NCI-H146 treated with DMSO at 0.1 percent for 48 hours (cell line): ENCODE results near the gene E4F1.

Source experiments
- DNase-seq: peaks from one replicate; lab custom pipeline; 2025; ENCODE audit not compliant: unreplicated experiment; lab: John Stamatoyannopoulos, UW

The E4F1 gene

GRCh38 chr16:2205104-2205966 is 18.1 kb upstream of the E4F1 start, which contains the start of gene MLST8:
Gene MLST8, plus strand, starts transcription at chr16:2205454. Its CDS starts 632 bp downstream, at chr16:2206086.
- DNase-seq = peak; percentile 68

- DNase-seq = no peak
These were observed 17.5 kb upstream of the E4F1 start for GRCh38 chr16:2205967-2206313.

GRCh38 chr16:2206420-2206779 is 17.0 kb upstream of the E4F1 start:
- DNase-seq = no peak

GRCh38 chr16:2206780-2207433 is 16.5 kb upstream of the E4F1 start:
- DNase-seq = no peak

DNA sequence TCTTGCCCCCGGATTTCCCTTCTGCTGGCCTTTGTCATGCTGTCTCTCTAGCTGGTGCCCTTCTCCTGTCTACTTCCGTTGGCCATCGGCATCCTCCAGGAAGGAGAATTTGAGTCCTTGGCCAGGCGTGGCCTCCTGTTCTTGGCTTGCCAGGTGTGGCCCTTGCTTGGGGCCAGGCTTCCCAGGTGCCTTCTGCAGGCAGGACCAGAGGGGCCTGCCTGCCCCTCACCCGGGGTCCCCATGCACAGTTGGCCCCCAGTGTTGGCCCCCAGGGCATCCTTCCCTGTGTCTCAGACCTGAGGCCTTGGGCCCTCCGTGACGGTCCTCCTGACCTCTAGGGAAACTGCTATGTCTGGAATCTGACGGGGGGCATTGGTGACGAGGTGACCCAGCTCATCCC is 15.5 kb upstream of the E4F1 start:
- DNase-seq = no peak

DNA sequence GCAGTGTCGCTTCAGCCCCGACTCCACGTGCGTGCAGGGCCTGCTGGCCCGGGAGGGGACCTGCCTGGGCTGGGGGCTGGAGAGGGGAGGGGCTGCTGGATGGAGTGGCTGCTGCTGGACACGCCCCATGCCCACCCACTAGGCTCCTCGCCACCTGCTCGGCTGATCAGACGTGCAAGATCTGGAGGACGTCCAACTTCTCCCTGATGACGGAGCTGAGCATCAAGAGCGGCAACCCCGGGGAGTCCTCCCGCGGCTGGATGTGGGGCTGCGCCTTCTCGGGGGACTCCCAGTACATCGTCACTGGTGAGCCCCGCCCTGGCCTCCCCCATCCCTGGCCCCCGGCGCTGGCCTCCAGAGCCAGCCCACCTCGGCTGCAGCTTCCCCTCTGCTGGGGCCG is 15.1 kb upstream of the E4F1 start:
- no peak for DNase-seq

GRCh38 chr16:2208772-2209171 is 14.6 kb upstream of the E4F1 start:
- DNase-seq = no peak

DNA sequence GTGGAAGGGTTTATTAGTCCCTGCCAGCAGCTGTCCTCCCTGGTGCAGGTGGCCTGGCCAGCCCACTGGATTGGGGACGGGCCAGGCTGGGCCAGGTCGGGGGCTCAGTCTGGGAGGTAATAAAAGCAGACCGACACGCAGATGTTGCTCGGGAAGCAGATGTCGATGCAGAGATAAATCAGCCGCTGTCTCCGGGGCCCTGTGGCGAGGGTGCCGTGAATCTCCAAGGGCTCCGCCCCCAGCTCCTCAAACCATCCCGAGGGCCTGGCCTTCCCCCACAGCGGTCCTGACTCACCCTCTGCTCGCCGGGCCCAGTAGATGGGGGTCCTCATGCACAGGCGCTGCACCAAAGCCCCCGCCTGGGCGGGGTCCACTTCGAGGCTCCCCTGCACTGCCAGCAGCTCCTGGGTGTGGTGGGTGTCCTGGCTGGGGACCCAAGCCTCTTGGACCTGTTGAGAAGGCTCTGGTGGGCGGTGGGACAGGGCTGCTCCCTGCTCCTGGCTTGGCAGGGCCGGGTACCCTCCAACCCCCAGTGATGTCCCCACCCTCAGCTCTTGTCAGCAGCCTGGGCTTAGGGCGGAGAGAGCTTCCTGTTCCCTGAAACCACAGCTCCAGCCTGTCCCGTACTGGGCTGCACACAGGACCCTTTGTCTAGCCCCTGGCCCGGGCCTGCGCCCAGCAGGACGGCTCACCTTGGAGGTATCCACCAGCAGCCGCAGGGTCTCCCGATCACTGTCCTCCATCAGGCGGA is 14.0 kb upstream of the E4F1 start:
- no peak for DNase-seq

DNA sequence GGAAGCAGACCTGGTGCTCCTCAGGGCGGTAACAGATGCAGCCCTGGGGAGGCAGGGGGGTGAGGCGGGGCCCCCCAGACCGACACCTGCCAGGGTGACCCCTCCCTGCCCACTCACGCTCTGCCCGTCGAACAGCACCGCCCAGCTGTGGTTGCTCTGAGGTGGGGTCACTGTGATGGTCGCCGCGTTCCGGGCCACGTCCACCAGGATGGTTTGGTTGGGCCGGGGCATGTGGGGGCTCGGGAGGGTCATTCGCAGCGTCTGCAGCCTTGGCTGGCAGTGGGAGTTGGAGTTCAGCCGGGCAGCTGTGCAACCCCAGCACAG is 13.4 kb upstream of the E4F1 start:
- DNase-seq = no peak

DNA sequence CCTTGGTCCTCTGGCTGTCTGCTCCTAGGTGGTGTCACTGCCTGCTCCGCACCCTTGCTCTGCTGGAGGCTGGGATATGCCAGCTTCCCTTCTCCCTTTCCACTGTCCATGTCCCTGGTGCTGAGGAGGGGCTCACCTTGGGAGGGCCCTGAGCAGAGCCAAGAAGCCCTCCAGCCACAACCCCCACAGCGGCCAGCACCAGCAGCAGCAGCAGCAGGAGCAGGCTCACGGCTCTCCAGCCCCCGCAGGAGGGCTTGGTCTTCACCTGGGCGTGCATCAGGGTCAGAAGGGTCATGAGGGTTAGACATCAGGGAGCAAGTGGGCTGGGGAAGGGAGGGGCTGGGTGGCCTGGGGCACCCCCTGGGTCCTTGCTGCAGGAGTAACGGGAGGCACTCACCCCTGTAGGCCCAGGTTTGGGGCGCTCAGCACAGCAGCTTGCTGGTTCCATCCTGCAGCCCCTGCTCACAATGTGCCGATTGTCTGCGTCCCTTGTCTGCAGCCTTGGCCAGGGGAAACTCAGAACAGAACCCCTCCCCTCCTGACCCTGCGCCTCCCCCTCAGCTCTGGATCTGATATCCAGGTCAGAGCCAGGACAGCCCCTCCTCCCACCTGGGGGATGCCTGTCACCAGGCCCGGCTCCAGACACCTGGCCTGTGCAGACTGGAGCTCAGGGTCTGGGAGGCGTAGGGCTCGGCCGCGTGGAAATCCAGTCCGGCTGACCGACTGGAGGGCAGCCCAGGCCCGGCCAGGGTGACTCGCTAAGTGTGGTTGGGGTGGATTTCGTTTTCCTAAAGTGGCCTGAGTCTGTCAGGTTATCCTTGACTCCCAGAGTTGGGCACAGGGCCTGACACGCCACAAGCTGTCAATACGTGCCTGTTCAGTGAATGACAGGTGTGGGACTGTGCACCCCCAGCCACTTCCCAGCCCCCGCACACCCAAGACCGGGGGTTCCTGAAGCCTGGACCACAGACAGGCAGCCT is 12.7 kb upstream of the E4F1 start, which contains the start of gene BRICD5:
Gene BRICD5, minus strand, starts transcription at position 478 of the 980 bp plus-strand sequence. Its CDS starts 30 bp downstream, at position 448.
- no peak for DNase-seq

GRCh38 chr16:2211923-2212347 is 11.5 kb upstream of the E4F1 start:
- no peak for DNase-seq

DNA sequence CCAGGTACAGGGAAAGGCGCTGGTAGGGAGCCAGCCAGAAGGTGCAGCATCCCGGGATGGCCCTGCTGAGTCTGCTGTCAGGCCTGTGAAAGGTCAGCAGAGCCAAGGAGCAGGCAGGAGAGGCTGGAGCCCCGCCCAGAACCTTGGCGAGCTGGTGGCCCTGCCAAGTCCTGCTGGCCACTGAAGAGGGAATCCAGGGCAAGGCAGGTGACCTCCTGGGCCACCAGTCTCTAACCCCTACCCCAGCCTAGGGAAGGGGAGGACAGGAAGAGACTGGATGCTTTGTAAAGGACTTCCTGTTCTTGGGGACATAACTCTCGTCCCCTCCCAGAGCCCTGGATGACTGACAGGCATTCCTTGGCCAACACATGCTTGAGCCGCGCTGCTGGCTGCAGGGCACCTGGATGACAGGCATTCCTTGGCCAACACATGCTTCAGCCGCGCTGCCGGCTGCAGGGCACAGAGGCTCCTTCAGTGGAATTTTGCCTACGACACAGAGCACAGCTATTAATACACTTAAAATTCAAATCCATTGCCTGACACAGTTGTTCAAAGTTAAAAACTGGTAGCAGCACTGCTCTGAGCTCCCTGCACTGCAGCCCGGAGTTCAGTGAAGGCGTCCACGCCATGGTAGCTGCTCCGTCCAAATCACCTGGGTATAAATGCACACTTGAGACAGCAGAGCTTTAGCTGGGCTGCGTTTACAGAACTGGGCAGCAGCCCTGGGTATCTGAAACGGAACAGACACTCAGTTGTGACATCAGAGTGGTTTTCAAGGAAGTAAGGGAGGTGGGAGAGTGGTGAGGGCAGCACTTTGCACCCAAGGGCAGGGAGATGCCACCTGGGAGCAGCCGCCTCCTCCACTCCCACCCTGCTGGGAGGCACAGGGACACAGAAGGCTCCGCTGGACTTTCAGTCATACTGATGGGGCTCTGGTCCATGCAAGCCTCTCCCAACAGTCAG is 10.7 kb upstream of the E4F1 start:
- DNase-seq = no peak

GRCh38 chr16:2213817-2214718 is 9.3 kb upstream of the E4F1 start:
- no peak for DNase-seq

DNA sequence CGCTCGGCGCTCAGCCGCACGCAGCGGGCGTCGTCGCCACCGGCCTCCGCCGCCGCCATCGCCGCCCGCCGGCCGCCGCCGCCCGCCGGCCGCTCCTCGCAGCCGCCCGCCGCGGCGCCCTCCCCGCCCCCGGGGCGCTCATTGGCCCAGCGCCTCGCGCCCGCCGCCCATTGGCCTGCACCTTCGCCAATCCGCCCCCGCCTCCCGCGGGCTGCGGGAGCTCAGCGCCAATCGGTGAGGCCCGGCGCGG is 8.7 kb upstream of the E4F1 start, which contains the start of gene PGP:
Gene PGP, minus strand, starts transcription at position 122 of the 250 bp plus-strand sequence. Its CDS starts 63 bp downstream, at position 59.
- DNase-seq = no peak

DNA sequence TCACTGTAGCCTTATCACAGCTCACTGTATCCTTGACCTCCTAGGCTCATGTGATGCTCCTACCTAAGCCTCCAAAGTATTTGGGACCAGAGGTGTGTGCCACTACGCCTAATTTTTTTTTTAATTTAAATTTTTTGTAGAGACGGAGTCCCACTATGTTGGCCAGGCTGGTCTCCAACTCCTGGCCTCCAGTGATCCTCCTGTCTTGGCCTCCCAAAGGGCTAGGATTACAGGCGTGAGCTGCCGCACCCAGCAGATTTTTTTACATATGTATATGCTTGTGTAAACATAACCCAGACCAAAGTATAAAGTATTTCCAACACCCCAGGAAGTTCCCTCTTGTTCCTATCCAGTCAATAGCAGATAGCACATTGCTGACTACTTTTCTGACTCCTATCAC is 7.1 kb upstream of the E4F1 start:
- no peak for DNase-seq

- DNase-seq = no peak
These were observed 623 bp downstream of the E4F1 start for GRCh38 chr16:2223942-2224486.

- no peak for DNase-seq
These were observed 2.9 kb downstream of the E4F1 start for GRCh38 chr16:2226245-2226793.

GRCh38 chr16:2226918-2227317 is 3.5 kb downstream of the E4F1 start:
- DNase-seq = no peak
